Testis (tissue), 3 donors: ENCODE results near the gene SLC15A4. TPM values are rescaled to one million over a fixed set of nuclear protein-coding genes. Genes with fewer than 3 reads are reported as not detected.
"Not testable (repeated sequence)": the region's sequence is repeated elsewhere in the genome, so short reads cannot be mapped to it uniquely, and the experiment has no call there.

ENCODE experiments used
- DNase-seq: peaks from one replicate; pipeline ENCODE4 v3.0.0-alpha.2; 2019
- H3K27ac ChIP-seq, 2 donors: fragments of 200-600 bp; sonication (generic); one replicate each; pipeline ENCODE4 v1.5.1; 2019
- H3K27me3 ChIP-seq: fragments of 200-600 bp; sonication (generic); one replicate; pipeline ENCODE4 v1.5.1; 2019
- H3K36me3 ChIP-seq: fragments of 200-600 bp; sonication (generic); one replicate; pipeline ENCODE4 v1.5.1; 2017; ENCODE audit warnings: low read depth; ENCODE audit errors: missing control alignments
- H3K4me1 ChIP-seq: fragments of 200-600 bp; sonication (generic); one replicate; pipeline ENCODE4 v1.5.1; 2019
- H3K4me3 ChIP-seq, 2 donors: fragments of 200-600 bp; sonication (generic); one replicate each; pipeline ENCODE4 v1.5.1; 2017 to 2019
- H3K9me3 ChIP-seq: fragments of 200-600 bp; sonication (generic); one replicate; pipeline ENCODE4 v1.5.1; 2017
- POLR2A ChIP-seq: fragments of 450-650 bp; IDR thresholded peaks from one replicate; pipeline ENCODE4 v1.6.1; 2017; ENCODE audit warnings: antibody characterized with exemption, mild to moderate bottlenecking, moderate library complexity
- WGBS, 2 donors: methylation state at CpG; one replicate each; pipeline ENCODE4 v1.1.5; 2018; 5-methylcytosine and 5-hydroxymethylcytosine counted together
- intact Hi-C: fragments of 100-400 bp; cut with DNase I; formaldehyde crosslinking; loops from one replicate; pipeline ENCODE4 v1.15.1; 2023; ENCODE audit warnings: low total_unique reads
- polyA plus RNA-seq: library from polyadenylated mRNA; stranded (reverse); fragments of 350-450 nt; fragmentation: Illumina TruSeq; extraction: RNeasy Lipid Tissue Mini Kit (QIAGEN cat#74804); gene quantifications from one replicate; pipeline ENCODE4 v1.2.3, GENCODE V29; 2014; ENCODE audit warnings: low read depth, low replicate concordance; ENCODE audit not compliant: insufficient read depth
- total RNA-seq, 2 donors: library from RNA; depleted of rRNA; stranded (reverse); fragments of >200 nt; gene quantifications; one replicate each; pipeline ENCODE4 v1.2.3, GENCODE V29; 2016
- TF ChIP-seq, protein P1 (sequence below), 3 experiments: fragments of 450-650 bp in 2 of 3; fragments of 200-600 bp in 1 of 3; sonication (generic) in 1 of 3; IDR thresholded peaks; one replicate each; pipeline ENCODE4 v1.5.1; 2016 to 2019; ENCODE audit warnings: antibody characterized with exemption in 3 of 3, mild to moderate bottlenecking in 2 of 3, moderate library complexity in 1 of 3

Gene SLC15A4
- total and polyA plus RNA-seq, 3 donors from 2014 or later, result 59.7 to 83.7 (median 81.3) TPM

DNA sequence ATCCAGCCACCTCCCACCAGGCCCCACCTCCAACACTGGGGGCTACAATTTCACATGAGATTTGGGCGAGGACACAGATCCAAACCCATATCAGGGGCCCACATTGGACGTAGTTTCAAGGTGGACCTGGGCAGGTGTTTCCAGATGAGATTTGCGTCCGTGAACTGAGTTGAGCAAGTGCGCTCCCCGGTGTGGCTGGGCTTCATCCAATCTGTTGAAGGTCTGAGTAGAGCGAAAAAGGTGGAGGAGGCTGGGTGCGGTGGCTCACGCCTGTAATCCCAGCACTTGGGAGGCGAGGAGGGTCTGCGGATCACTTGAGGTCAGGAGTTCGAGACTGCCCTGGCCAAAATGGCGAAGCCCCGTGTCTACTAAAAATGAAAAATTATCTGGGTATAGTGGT, 24.6 kb upstream of the SLC15A4 start:
- Histone ChIP-seq H3K4me3 (no peak overlapping the region), H3K36me3 (no peaks in the 10 kb centered on the region), H3K4me1 (no peaks in the 10 kb centered on the region), H3K27ac (no peak overlapping the region), H3K27me3 (no peaks in the 10 kb centered on the region), H3K9me3 (no peaks in the 10 kb centered on the region)
- intact Hi-C loops, result no loop called here
- 93 to 94% methylated on average over 14 of the region's 14 CpGs for WGBS, 2 donors
- no peak for DNase-seq
- no peak for TF ChIP-seq POLR2A
- TF ChIP-seq, protein P1, sequence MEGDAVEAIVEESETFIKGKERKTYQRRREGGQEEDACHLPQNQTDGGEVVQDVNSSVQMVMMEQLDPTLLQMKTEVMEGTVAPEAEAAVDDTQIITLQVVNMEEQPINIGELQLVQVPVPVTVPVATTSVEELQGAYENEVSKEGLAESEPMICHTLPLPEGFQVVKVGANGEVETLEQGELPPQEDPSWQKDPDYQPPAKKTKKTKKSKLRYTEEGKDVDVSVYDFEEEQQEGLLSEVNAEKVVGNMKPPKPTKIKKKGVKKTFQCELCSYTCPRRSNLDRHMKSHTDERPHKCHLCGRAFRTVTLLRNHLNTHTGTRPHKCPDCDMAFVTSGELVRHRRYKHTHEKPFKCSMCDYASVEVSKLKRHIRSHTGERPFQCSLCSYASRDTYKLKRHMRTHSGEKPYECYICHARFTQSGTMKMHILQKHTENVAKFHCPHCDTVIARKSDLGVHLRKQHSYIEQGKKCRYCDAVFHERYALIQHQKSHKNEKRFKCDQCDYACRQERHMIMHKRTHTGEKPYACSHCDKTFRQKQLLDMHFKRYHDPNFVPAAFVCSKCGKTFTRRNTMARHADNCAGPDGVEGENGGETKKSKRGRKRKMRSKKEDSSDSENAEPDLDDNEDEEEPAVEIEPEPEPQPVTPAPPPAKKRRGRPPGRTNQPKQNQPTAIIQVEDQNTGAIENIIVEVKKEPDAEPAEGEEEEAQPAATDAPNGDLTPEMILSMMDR (IDR thresholded peaks at IDR 0.05), result no peak

DNA sequence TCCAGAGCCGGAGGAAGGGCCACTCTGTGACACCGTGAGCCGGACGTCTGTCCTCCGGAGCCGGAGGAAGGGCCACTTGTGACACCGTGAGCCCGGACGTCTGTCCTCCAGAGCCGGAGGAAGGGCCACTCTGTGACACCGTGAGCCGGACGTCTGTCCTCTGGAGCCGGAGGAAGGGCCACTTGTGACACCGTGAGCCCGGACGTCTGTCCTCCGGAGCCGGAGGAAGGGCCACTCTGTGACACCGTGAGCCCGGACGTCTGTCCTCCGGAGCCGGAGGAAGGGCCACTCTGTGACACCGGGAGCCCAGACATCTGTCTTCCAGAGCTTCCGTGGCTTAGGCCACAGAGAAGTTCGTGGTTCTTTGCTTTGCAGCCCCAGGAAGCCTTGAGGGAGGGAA, 22.9 kb upstream of the SLC15A4 start:
- intact Hi-C loops, H3K27ac ChIP-seq, H3K36me3 ChIP-seq, DNase-seq, H3K4me1 ChIP-seq, H3K27me3 ChIP-seq, H3K9me3 ChIP-seq, H3K4me3 ChIP-seq: not testable (repeated sequence)
- WGBS, 2 donors, result 90 to 96% methylated on average over 10 to 27 of the region's 27 CpGs

DNA sequence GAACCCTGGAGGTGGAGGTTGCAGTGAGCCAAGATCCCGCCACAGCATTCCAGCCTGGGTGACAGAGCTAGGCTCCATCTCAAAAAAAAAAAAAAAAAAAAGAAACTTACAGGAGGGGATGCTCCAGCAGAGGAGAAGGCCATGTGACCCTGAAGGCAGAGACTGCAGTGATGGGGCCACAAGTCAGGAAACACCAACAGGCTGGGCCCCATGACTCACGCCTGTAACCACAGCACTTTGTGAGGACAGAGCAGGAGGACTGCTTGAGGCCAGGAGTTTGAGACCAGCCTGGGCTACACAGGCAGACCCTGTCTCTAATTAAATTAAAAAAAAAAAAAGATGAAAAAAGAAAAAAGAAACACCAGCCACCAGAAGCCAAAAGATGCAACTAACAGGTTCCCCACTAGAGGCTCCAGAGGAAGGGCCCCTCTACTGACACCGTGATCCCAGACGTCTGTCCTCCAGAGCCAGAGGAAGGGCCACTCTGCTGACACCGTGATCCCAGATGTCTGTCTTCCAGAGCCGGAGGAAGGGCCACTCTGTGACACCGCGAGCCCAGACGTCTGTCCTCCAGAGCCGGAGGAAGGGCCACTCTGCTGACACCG, 20.4 kb upstream of the SLC15A4 start:
- H3K27ac ChIP-seq, result no peak overlapping the region
- intact Hi-C loops, result no loop called here
- H3K9me3 ChIP-seq, result no peaks in the 10 kb centered on the region
- no peaks in the 10 kb centered on the region for H3K4me1 ChIP-seq
- H3K27me3 ChIP-seq, result no peaks in the 10 kb centered on the region
- no peak for DNase-seq
- WGBS, 2 donors, result 75 to 77% methylated on average over 9 to 11 of the region's 11 CpGs
- TF ChIP-seq POLR2A, result no peak
- TF ChIP-seq, protein P1 (IDR thresholded peaks at IDR 0.05), result peak in 1 of 3 experiments; percentile 12
- H3K4me3 ChIP-seq, result no peak overlapping the region
- H3K36me3 ChIP-seq, result no peaks in the 10 kb centered on the region

DNA sequence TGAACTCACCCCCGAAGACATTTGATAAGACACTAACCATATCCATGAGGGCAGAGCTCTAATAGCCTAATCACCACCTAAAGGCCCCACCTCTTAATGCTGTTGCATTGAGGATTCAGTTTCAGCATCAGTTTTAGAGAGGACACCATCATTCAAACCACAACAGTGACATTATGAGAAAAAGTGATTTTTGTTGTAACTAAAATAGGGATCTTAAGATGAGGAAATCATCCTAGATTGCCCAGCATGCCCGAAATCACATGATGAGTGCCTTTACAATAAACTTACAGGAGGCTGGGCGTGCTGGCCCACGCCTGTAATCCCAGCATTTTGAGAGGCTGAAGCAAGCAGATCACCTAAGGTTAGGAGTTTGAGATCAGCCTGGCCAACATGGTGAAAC, 19.8 kb upstream of the SLC15A4 start:
- DNase-seq, result no peak
- intact Hi-C loops, result no loop called here
- no peaks in the 10 kb centered on the region for H3K9me3 ChIP-seq
- H3K4me3 ChIP-seq, result no peak overlapping the region
- 92 to 97% methylated on average over 4 of the region's 4 CpGs for WGBS, 2 donors
- H3K27me3 ChIP-seq, result no peaks in the 10 kb centered on the region
- H3K36me3 ChIP-seq, result no peaks in the 10 kb centered on the region
- no peak overlapping the region for H3K27ac ChIP-seq
- TF ChIP-seq, protein P1 (IDR thresholded peaks at IDR 0.05), result no peak
- TF ChIP-seq POLR2A, result no peak
- no peaks in the 10 kb centered on the region for H3K4me1 ChIP-seq

DNA sequence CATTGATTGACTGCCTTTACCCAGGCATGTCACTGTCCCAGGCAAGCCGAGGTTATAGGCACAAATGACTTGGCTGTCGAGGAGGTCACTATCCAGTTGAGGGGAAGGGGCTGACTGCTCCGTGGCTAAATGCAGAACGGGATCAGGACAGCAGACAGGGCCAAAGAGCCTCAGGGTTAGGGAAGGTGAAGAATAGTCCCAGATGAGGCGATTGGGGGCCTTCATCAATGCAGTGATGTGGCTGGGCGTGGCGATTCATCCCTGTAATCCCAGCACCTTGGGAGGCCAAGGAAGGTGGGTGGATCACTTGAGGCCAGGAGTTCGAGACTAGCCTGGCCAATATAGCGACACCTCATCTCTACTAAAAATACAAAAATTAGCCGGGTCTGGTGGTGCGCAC, 18.8 kb upstream of the SLC15A4 start:
- TF ChIP-seq, protein P1 (IDR thresholded peaks at IDR 0.05), result no peak
- no peak for TF ChIP-seq POLR2A
- WGBS, 2 donors, result 93 to 95% methylated on average over 11 of the region's 11 CpGs
- DNase-seq, result no peak
- no peak overlapping the region for H3K27ac ChIP-seq
- intact Hi-C loops, result no loop called here
- H3K9me3 ChIP-seq, result no peaks in the 10 kb centered on the region
- H3K36me3 ChIP-seq, result no peaks in the 10 kb centered on the region
- no peak overlapping the region for H3K4me3 ChIP-seq
- H3K4me1 ChIP-seq, result no peaks in the 10 kb centered on the region
- H3K27me3 ChIP-seq, result no peaks in the 10 kb centered on the region
